Colonic mucosa (tissue), 4 donors: Measurements from ENCODE around the gene STAT6. TPM values are rescaled to one million over a fixed set of nuclear protein-coding genes. Genes with fewer than 3 reads are reported as not detected.
A peak's percentile ranks its signal among the peaks of the same experiment; 100 is the strongest.

Experiments used
- DNase-seq: peaks from one replicate; pipeline ENCODE4 v3.0.0-alpha.2; 2020
- H3K27ac ChIP-seq: fragments of 200-600 bp; one replicate; pipeline ENCODE4 v1.8.0; 2021
- H3K27me3 ChIP-seq: fragments of 200-600 bp; one replicate; pipeline ENCODE4 v1.8.0; 2021
- H3K36me3 ChIP-seq: fragments of 200-600 bp; one replicate; pipeline ENCODE4 v1.8.0; 2021
- H3K4me1 ChIP-seq: fragments of 200-600 bp; one replicate; pipeline ENCODE4 v1.8.0; 2021; ENCODE audit warnings: mild to moderate bottlenecking
- H3K4me3 ChIP-seq: fragments of 200-600 bp; one replicate; pipeline ENCODE4 v1.8.0; 2021
- H3K9ac ChIP-seq, 2 donors: one replicate each; pipeline ENCODE4 v1.7.0; 2013; ENCODE audit warnings: control low read depth in 2 of 2, low read depth in 2 of 2, low read length in 2 of 2
- H3K9me3 ChIP-seq: fragments of 200-600 bp; one replicate; pipeline ENCODE4 v1.8.0; 2021
- intact Hi-C: fragments of 100-400 bp; cut with DNase I; formaldehyde crosslinking; loops from one replicate; pipeline ENCODE4 v1.14.1; 2022
- total RNA-seq, 2 donors: library from RNA; stranded (reverse); fragmentation: NEBNext Ultra II Directional in 1 of 2; extraction: Animal tissue kit (Norgen Biotek cat#: 25700) in 1 of 2; gene quantifications; one replicate each; pipeline ENCODE4 v1.2.1, GENCODE V29; 2021
- TF ChIP-seq, protein P1 (sequence below): fragments of 200-600 bp; IDR thresholded peaks from one replicate; pipeline ENCODE4 v1.8.0; 2022; ENCODE audit warnings: antibody characterized with exemption, mild to moderate bottlenecking
- donor health status: healthy.
- donor health status: DM: no; HTN: no; CAD: no.
- donor health status: DM: no; HTN: no; CAD: no.

The STAT6 gene
- total RNA-seq, 2 donors from 2014 or later, result 161 to 181 TPM

DNA sequence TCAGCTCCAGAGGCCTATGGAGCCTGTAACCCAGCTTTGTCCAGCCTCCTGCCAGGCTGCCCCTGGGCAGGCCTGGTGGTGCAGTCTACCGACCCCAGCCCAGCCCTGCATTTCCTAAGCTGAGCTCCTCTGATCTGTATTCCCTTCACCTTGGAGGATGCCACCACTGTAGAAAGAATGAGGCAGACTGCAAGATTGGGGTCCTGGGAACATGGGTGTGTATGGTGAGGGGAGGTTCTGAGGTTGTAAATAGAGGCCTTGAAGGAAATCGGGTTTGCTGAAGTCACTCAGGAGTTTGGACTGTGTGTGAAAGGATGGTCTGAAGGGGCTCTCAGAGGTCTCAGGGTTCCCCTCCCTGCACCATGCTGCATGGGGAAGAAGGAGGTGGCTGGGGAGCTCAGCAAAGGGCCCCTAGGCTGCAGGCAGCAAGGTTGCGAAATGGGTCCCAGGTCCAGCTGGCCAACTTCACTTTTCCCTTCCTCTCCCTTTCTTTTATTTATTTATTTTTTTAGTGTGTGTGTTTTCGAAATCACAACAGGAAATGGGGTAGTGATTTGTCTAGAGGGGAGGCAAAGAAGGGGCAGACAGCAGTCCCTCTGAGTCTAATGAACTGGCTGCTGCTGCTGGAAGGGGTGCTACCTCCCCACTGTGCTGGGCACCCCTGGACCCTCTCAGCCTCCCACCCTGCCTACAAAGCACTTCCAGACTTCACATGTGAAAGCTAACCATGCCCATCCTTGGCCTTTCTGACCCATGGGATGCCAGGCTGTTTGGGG, 37.5 kb upstream of the STAT6 start:
- intact Hi-C loops, result no loop called here
- Histone ChIP-seq H3K36me3 (no peaks in the 10 kb centered on the region), H3K4me3 (no peak overlapping the region), H3K27ac (peak overlapping the region; percentile 84), H3K9me3 (no peaks in the 10 kb centered on the region), H3K4me1 (peaks cover 38% of the 10 kb centered on the region), H3K9ac (peak overlapping the region; percentile 51 to 90), H3K27me3 (no peaks in the 10 kb centered on the region)
- DNase-seq, result peak; percentile 77
- TF ChIP-seq, protein P1, sequence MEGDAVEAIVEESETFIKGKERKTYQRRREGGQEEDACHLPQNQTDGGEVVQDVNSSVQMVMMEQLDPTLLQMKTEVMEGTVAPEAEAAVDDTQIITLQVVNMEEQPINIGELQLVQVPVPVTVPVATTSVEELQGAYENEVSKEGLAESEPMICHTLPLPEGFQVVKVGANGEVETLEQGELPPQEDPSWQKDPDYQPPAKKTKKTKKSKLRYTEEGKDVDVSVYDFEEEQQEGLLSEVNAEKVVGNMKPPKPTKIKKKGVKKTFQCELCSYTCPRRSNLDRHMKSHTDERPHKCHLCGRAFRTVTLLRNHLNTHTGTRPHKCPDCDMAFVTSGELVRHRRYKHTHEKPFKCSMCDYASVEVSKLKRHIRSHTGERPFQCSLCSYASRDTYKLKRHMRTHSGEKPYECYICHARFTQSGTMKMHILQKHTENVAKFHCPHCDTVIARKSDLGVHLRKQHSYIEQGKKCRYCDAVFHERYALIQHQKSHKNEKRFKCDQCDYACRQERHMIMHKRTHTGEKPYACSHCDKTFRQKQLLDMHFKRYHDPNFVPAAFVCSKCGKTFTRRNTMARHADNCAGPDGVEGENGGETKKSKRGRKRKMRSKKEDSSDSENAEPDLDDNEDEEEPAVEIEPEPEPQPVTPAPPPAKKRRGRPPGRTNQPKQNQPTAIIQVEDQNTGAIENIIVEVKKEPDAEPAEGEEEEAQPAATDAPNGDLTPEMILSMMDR, result no peak

DNA sequence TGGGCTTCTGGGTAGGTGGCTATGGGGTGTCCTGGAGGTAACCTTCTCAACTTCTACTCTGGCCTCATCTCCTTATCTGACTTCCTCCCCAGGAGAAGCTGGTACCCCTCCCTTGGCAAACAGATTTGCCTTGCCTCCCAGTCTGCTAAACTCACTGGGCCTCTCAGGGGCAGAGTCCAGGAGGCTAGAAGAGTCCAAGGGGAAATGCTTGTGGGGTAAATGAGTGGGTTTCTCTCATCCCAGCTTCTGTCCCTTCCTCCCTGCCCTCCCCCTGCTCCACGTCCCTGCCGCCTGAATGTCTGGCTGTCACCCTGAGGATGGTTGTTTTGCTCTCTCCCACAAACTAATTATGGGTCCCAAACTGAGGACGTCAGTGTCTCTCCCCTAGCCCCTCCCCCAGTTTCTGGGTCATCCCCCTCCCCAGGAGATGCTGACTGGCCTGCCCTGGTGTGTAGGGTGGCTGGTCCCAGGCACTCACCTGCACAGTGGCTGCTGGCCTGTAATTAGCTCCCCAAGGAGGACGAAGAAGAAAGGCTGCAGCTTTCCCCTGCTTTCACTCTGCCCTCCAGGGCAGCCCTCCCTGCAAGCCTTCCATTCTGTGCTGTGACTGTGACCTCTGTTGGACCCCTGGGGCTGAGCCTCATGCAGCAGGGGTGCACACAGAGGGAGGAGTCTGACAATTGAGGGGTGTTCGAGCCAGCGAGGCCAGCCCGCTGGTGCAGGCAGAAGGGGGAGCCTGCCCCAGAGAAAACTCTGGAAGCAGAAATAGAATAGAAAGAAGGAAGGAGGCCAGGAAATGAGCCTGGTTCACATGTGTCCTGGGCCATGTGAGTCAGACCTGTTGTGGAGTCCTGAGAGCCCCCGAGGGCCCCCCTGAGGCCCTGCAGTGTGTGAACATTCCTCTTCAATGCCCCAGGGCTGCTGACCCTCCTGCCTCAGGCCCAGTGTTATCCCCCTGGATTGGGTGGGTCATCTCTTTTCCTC, 36.1 kb upstream of the STAT6 start, which contains the start of gene LRP1-AS:
Gene LRP1-AS (minus strand): TSS at position 659 of the 984 bp plus-strand sequence.
- Histone ChIP-seq H3K27me3 (no peaks in the 10 kb centered on the region), H3K36me3 (peaks cover 8% of the 10 kb centered on the region), H3K9me3 (no peaks in the 10 kb centered on the region), H3K4me3 (no peak within 1 kb of the TSS), H3K9ac (peak within 1 kb of the TSS; percentile 42 to 90), H3K4me1 (peaks cover 38% of the 10 kb centered on the region), H3K27ac (peak within 1 kb of the TSS; percentile 84)
- TF ChIP-seq, protein P1, result no peak
- DNase-seq, result peak; percentile 84
- intact Hi-C loops, result no loop called here

DNA sequence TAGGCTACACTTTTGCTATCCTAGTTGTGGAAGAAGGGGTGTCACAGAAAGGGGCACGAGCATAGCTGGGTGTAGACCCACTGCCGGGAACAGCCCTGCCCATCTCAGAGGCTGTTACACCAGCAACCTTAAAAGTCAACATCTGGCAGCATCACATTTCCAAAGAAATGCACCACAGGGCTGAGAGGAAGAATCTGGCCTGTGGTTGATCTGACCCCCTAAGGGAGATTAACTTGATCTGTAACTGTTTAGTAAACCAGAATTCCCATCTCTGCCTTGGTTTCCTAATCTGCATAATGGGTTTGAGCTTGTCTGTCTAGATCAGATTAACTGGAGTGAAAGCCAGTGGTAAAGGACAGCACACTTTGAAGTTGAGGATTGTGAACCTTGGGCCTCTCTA, 34.9 kb upstream of the STAT6 start:
- no peak overlapping the region for H3K4me3 ChIP-seq
- H3K9ac ChIP-seq, result peak overlapping the region in 1 of 2 donors; percentile 80
- no peak for DNase-seq
- peak overlapping the region; percentile 84 for H3K27ac ChIP-seq
- H3K9me3 ChIP-seq, result no peaks in the 10 kb centered on the region
- TF ChIP-seq, protein P1, result no peak
- H3K27me3 ChIP-seq, result no peaks in the 10 kb centered on the region
- intact Hi-C loops, result no loop called here
- peaks cover 14% of the 10 kb centered on the region for H3K36me3 ChIP-seq
- peaks cover 38% of the 10 kb centered on the region for H3K4me1 ChIP-seq

DNA sequence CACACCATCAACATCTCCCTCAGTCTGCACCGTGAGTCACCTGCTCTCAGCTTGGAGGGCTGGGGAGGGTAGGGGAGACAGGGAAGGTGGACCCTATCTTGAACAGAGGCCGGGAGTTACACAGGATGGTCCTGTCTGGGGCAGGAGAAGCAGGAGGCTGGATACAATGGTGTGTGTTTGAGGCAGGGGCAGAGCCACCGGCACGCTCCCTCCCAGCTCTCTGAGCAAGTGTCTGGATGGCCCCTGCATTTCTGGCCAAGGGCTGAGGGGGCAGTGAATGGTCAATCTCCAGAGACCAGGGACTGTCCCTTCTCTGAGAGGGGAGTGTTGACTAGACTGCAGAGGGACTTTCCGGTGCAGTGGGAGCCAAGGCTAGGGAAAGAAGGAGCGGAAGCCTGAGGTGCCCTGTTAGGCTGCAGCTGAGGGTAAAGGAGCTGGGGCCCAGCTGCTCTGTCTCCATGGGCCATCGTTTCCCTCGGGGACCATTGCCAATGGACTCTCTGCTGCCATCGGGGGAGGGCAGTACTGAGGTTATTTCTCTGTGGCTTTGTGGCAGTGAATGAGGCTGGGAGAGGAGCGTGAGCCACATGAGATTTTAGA, 34.4 kb upstream of the STAT6 start:
- H3K27ac ChIP-seq, result peak overlapping the region; percentile 84
- H3K9me3 ChIP-seq, result no peaks in the 10 kb centered on the region
- DNase-seq, result no peak
- intact Hi-C loops, result no loop called here
- H3K36me3 ChIP-seq, result peaks cover 14% of the 10 kb centered on the region
- H3K4me1 ChIP-seq, result peaks cover 38% of the 10 kb centered on the region
- no peak overlapping the region for H3K4me3 ChIP-seq
- H3K27me3 ChIP-seq, result no peaks in the 10 kb centered on the region
- H3K9ac ChIP-seq, result no peak overlapping the region
- TF ChIP-seq, protein P1, result no peak

DNA sequence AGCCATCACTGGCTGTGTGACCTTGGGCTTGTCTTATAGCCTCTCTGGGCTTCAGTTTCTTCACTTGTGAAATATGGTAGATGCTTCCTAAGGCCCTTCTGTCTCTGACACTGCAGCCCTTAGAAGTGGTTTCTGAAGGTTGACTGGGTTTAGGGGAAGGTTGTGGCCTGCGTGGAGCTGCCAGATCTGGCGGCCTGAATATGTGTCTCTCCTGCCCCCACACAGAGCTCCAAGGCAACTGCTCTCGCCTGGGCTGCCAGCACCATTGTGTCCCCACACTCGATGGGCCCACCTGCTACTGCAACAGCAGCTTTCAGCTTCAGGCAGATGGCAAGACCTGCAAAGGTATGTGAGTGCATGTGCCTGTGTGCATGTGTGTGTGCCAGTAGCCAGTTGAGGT, 32.3 kb upstream of the STAT6 start:
- Histone ChIP-seq H3K4me1 (peaks cover 30% of the 10 kb centered on the region), H3K9ac (peak overlapping the region in 1 of 2 donors; percentile 30), H3K4me3 (no peak overlapping the region), H3K36me3 (peaks cover 14% of the 10 kb centered on the region), H3K27ac (no peak overlapping the region), H3K27me3 (no peaks in the 10 kb centered on the region), H3K9me3 (no peaks in the 10 kb centered on the region)
- intact Hi-C loops, result no loop called here
- no peak for DNase-seq
- TF ChIP-seq, protein P1, result no peak
